PC-3 (cell line): ENCODE data around the gene GAB4. TPM values are rescaled to one million over a fixed set of nuclear protein-coding genes. Genes with fewer than 3 reads are reported as not detected.

Experiments
- ATAC-seq: fragments of 200-7000 bp; cut with Tn5 transposase; 2 replicates; pipeline ENCODE4 v1.9.1; 2020; ENCODE audit warnings: mild to moderate bottlenecking, moderate library complexity
- BruUV-seq: library from RNA; stranded (reverse); fragments of 400-500 nt; replicated peaks from 2 replicates; lab custom pipeline; 2021; lab: Mats Ljungman, UMichigan
- CTCF ChIA-PET: fragments of 300-600 bp; sonication (Branson Sonifier 250); formaldehyde crosslinking; loops from one replicate; lab custom pipeline; 2022; ENCODE audit warnings: antibody characterized with exemption; lab: Charles Lee
- POLR2A ChIA-PET: fragments of 300-600 bp; sonication (Branson Sonifier 250); formaldehyde crosslinking; loops from one replicate; lab custom pipeline; 2022; ENCODE audit warnings: antibody characterized with exemption; ENCODE audit not compliant: unreplicated experiment; lab: Charles Lee
- DNase-seq: peaks from one replicate; pipeline ENCODE4 v3.0.0-alpha.2; 2015
- H2AFZ ChIP-seq: fragments of 300-600 bp; sonication (generic); 2 replicates; pipeline ENCODE4 v1.6.0; 2016; ENCODE audit warnings: antibody characterized with exemption, low read length
- H3F3A ChIP-seq: fragments of 300-600 bp; sonication (generic); one replicate; pipeline ENCODE4 v1.6.0; 2017; ENCODE audit warnings: antibody characterized with exemption, low read length, control low read depth, mild to moderate bottlenecking; ENCODE audit not compliant: unreplicated experiment
- H3K27ac ChIP-seq: fragments of 300-600 bp; sonication (generic); 2 replicates; pipeline ENCODE4 v1.5.1; 2016; ENCODE audit warnings: mild to moderate bottlenecking, low read length
- H3K27me3 ChIP-seq: fragments of 300-600 bp; sonication (generic); 2 replicates; pipeline ENCODE4 v1.6.1; 2016; ENCODE audit warnings: low read length, mixed read lengths
- H3K36me3 ChIP-seq: fragments of 300-600 bp; sonication (generic); 2 replicates; pipeline ENCODE4 v1.6.1; 2016; ENCODE audit warnings: low read depth, mixed run types, low read length, mixed read lengths
- H3K4me1 ChIP-seq: fragments of 300-600 bp; sonication (generic); 2 replicates; pipeline ENCODE4 v1.5.1; 2016; ENCODE audit warnings: low read length; ENCODE audit not compliant: insufficient read depth
- H3K4me2 ChIP-seq: fragments of 300-600 bp; sonication (generic); 2 replicates; pipeline ENCODE4 v1.6.0; 2016; ENCODE audit warnings: low read length
- H3K4me3 ChIP-seq: fragments of 300-600 bp; sonication (generic); 2 replicates; pipeline ENCODE4 v1.5.1; 2016; ENCODE audit warnings: mild to moderate bottlenecking, low read length, mixed read lengths
- H3K79me2 ChIP-seq: fragments of 300-600 bp; sonication (generic); 2 replicates; pipeline ENCODE4 v1.6.1; 2017; ENCODE audit warnings: low read length, mixed read lengths
- H3K9ac ChIP-seq: fragments of 300-600 bp; sonication (generic); 2 replicates; pipeline ENCODE4 v1.6.0; 2016; ENCODE audit warnings: mild to moderate bottlenecking, low read length
- H3K9me2 ChIP-seq: fragments of 300-600 bp; sonication (generic); replicated peaks from 2 replicates; pipeline ENCODE4 v1.6.1; 2016; ENCODE audit warnings: mixed run types, low read length, mixed read lengths
- H3K9me3 ChIP-seq: fragments of 300-600 bp; sonication (generic); 2 replicates; pipeline ENCODE4 v1.6.1; 2016; ENCODE audit warnings: low read length, mixed read lengths
- H4K20me1 ChIP-seq: fragments of 300-600 bp; sonication (generic); 2 replicates; pipeline ENCODE4 v1.6.1; 2016; ENCODE audit warnings: low read length, mixed read lengths
- EZH2 ChIP-seq: fragments of 300-600 bp; sonication (generic); IDR thresholded peaks from one replicate; pipeline ENCODE4 v1.6.1; 2017; ENCODE audit warnings: antibody characterized with exemption, mild to moderate bottlenecking, low read length; ENCODE audit not compliant: unreplicated experiment
- EZH2phosphoT487 ChIP-seq: fragments of 300-600 bp; sonication (generic); IDR thresholded peaks from 2 replicates; pipeline ENCODE4 v1.6.1; 2018; ENCODE audit warnings: mild to moderate bottlenecking, antibody characterized with exemption, low read length, borderline replicate concordance
- intact Hi-C: fragments of 100-400 bp; cut with micrococcal nuclease; formaldehyde crosslinking; loops from 2 replicates; pipeline ENCODE4 v1.9.0; 2023
- total RNA-seq: library from RNA; depleted of rRNA; stranded (reverse); fragments of >200 nt; gene quantifications from 2 replicates; pipeline ENCODE4 v1.2.3, GENCODE V29; 2014
- TF ChIP-seq, protein P1 (sequence below): fragments of 300-600 bp; sonication (generic); conservative IDR thresholded peaks from 2 replicates; pipeline ENCODE4 v1.5.1; 2017; ENCODE audit warnings: antibody characterized with exemption, low read depth, mild to moderate bottlenecking, low read length

Gene GAB4
- total RNA-seq, 1 experiment from 2014 or later: not detected

DNA sequence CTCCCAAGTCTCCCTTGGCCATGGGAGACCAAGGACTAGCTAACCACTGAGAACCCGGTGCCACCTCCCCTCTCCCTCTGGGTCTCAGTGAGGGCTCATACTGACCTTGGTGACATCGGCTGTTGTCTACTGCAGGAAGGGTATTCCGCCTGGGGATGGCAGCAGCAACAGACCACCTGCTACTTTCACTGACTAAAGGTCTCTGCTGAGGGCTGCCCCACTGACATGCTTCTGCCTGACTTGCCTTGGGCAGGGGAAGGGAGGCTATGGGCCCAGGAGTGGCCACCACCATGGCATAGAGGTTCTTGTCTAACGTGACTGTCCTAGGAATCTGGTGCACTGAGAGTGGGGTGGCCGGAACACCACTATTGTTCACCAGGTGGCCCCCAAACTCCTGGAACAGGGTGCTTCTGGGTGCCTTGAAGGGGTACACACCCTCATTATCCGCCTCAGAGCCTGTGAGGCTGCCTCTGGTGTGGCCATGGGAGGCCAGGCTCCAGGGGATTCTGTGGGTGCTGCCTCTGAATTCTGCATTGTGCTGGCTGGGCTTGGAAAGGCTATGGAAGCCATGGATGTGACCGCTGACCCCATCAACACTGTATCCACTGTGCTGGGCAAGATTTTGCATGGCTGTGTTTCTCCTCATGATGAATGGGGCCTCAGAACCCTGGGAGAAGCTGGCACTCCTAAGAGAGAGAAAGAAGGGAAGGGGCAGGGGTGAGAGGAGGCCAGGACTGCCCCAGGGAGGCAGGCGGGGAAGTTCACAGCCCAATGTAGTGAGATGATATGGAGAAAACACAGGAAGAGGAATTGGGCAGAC is 38.3 kb downstream of the GAB4 start:
- no peaks in the 10 kb centered on the region for H3K27me3 ChIP-seq
- H3F3A ChIP-seq: no peaks in the 10 kb centered on the region
- intact Hi-C loops: no loop called here
- H3K9me2 ChIP-seq: no peaks in the 10 kb centered on the region
- no peaks in the 10 kb centered on the region for H3K9me3 ChIP-seq
- no peak overlapping the region for H2AFZ ChIP-seq
- no peak for ATAC-seq
- H3K36me3 ChIP-seq: no peaks in the 10 kb centered on the region
- no peak for TF ChIP-seq EZH2phosphoT487
- TF ChIP-seq, protein P1, sequence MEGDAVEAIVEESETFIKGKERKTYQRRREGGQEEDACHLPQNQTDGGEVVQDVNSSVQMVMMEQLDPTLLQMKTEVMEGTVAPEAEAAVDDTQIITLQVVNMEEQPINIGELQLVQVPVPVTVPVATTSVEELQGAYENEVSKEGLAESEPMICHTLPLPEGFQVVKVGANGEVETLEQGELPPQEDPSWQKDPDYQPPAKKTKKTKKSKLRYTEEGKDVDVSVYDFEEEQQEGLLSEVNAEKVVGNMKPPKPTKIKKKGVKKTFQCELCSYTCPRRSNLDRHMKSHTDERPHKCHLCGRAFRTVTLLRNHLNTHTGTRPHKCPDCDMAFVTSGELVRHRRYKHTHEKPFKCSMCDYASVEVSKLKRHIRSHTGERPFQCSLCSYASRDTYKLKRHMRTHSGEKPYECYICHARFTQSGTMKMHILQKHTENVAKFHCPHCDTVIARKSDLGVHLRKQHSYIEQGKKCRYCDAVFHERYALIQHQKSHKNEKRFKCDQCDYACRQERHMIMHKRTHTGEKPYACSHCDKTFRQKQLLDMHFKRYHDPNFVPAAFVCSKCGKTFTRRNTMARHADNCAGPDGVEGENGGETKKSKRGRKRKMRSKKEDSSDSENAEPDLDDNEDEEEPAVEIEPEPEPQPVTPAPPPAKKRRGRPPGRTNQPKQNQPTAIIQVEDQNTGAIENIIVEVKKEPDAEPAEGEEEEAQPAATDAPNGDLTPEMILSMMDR: no peak
- TF ChIP-seq EZH2: no peak
- H3K4me3 ChIP-seq: no peak overlapping the region
- no peak overlapping the region for H3K9ac ChIP-seq
- ChIA-PET POLR2A (no interaction called here), CTCF (no interaction called here)
- H3K4me1 ChIP-seq: no peaks in the 10 kb centered on the region
- no peaks in the 10 kb centered on the region for H3K79me2 ChIP-seq
- BruUV-seq: no TSS peak
- H3K27ac ChIP-seq: no peak overlapping the region
- no peaks in the 10 kb centered on the region for H4K20me1 ChIP-seq
- H3K4me2 ChIP-seq: no peak overlapping the region
- no peak for DNase-seq

- Histone ChIP-seq H3K27me3 (no peaks in the 10 kb centered on the region), H3K9me3 (no peaks in the 10 kb centered on the region), H3K4me1 (no peaks in the 10 kb centered on the region), H4K20me1 (no peaks in the 10 kb centered on the region), H3K9me2 (no peaks in the 10 kb centered on the region), H3K9ac (no peak overlapping the region), H3K4me3 (no peak overlapping the region), H3F3A (no peaks in the 10 kb centered on the region), H3K36me3 (no peaks in the 10 kb centered on the region), H3K27ac (no peak overlapping the region), H3K4me2 (no peak overlapping the region), H3K79me2 (no peaks in the 10 kb centered on the region), H2AFZ (no peak overlapping the region)
- intact Hi-C loops: no loop called here
- DNase-seq: no peak
- TF ChIP-seq, protein P1: no peak
- TF ChIP-seq EZH2: no peak
- TF ChIP-seq EZH2phosphoT487: no peak
- CTCF ChIA-PET: no interaction called here
- POLR2A ChIA-PET: no interaction called here
- no TSS peak for BruUV-seq
- no peak for ATAC-seq
These were observed 39.8 kb downstream of the GAB4 start for GRCh38 chr22:16968218-16968595.
